Right lobe of liver (tissue), 4 donors: Measurements from ENCODE around the gene USP37.

ENCODE experiments used
- POLR2A ChIP-seq: fragments of 450-650 bp; IDR thresholded peaks from one replicate; pipeline ENCODE4 v1.6.1; 2017; ENCODE audit warnings: antibody characterized with exemption, mild to moderate bottlenecking
- TF ChIP-seq, protein P1 (sequence below), 4 donors: fragments of 200-600 bp in 3 of 4; fragments of 450-650 bp in 1 of 4; IDR thresholded peaks; one replicate each; pipeline versions ENCODE4 v1.5.1 to v1.8.0; 2016 to 2022; ENCODE audit warnings: antibody characterized with exemption in 4 of 4, mild to moderate bottlenecking in 2 of 4
- donor health status: DM: no; HTN: no; CAD: no.
- donor health status: DM: no; HTN: no; CAD: no.
- donor health status: DM: no; HTN: yes; CAD: no.

DNA sequence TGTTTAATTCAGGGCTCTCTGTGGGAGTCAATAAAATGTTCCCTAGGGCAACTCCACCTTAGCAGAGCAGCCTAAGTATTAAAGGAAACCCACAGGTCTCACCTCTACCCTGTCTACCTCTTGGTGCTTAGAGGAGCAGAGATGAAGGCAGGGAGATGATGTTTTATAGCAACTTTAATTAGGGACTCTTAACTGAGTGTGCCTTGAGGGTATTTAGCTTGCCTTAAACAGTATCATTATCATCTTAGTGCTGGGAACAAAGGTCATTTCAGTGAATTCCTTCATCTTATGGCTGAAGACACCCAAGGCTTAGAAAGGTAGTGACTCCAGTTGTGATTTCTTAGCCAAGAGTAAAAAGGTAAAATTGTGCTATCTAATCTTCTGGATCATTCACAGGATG is 122.5 kb downstream of the USP37 start:
- TF ChIP-seq, protein P1, sequence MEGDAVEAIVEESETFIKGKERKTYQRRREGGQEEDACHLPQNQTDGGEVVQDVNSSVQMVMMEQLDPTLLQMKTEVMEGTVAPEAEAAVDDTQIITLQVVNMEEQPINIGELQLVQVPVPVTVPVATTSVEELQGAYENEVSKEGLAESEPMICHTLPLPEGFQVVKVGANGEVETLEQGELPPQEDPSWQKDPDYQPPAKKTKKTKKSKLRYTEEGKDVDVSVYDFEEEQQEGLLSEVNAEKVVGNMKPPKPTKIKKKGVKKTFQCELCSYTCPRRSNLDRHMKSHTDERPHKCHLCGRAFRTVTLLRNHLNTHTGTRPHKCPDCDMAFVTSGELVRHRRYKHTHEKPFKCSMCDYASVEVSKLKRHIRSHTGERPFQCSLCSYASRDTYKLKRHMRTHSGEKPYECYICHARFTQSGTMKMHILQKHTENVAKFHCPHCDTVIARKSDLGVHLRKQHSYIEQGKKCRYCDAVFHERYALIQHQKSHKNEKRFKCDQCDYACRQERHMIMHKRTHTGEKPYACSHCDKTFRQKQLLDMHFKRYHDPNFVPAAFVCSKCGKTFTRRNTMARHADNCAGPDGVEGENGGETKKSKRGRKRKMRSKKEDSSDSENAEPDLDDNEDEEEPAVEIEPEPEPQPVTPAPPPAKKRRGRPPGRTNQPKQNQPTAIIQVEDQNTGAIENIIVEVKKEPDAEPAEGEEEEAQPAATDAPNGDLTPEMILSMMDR (IDR thresholded peaks at IDR 0.05), result no peak
- TF ChIP-seq POLR2A, result no peak
